SKM-1 treated with dmso at 0.1 percent for 144 hours (cell line): ENCODE results near the gene DNAJC27.

Experiments
- DNase-seq: peaks from one replicate; lab custom pipeline; 2025; ENCODE audit not compliant: unreplicated experiment; lab: John Stamatoyannopoulos, UW

DNAJC27 gene

GRCh38 chr2:24908461-24908901 is 63.3 kb downstream of the DNAJC27 start:
- no peak for DNase-seq

- no peak for DNase-seq
Measured at GRCh38 chr2:24907116-24907515, 64.6 kb downstream of the DNAJC27 start.

GRCh38 chr2:24906466-24906865 is 65.3 kb downstream of the DNAJC27 start:
- no peak for DNase-seq

- DNase-seq, result no peak
Measured at GRCh38 chr2:24903161-24904103, 68.3 kb downstream of the DNAJC27 start.

- no peak for DNase-seq
Measured at GRCh38 chr2:24899361-24899910, 72.3 kb downstream of the DNAJC27 start.

- DNase-seq, result no peak
Measured at GRCh38 chr2:24898122-24899109, 73.3 kb downstream of the DNAJC27 start.

GRCh38 chr2:24894750-24895149 is 77.0 kb downstream of the DNAJC27 start:
- DNase-seq, result no peak

- no peak for DNase-seq
Measured at GRCh38 chr2:24893934-24894333, 77.8 kb downstream of the DNAJC27 start.
